ENCODE data around the gene GJB5.

- TF ChIP-seq ZNF24 (IDR thresholded peaks at IDR 0.05), result no peak
- no peak for TF ChIP-seq TBL1XR1 (IDR thresholded peaks at IDR 0.05; ENCODE audit: low read depth, low read length)
- TF ChIP-seq NBN (IDR thresholded peaks at IDR 0.05), result no peak
- TF ChIP-seq RAD21 (IDR thresholded peaks at IDR 0.05; ENCODE audit: insufficient read depth, low read depth, low read length), result no peak
- TF ChIP-seq ZSCAN29 (IDR thresholded peaks at IDR 0.05), result no peak
- no peak for TF ChIP-seq TAF1 (IDR thresholded peaks at IDR 0.05; ENCODE audit: borderline replicate concordance, low read depth, low read length)
- TF ChIP-seq SIN3A (IDR thresholded peaks at IDR 0.05; ENCODE audit: low read depth, low read length), result no peak
- TF ChIP-seq, protein P1, sequence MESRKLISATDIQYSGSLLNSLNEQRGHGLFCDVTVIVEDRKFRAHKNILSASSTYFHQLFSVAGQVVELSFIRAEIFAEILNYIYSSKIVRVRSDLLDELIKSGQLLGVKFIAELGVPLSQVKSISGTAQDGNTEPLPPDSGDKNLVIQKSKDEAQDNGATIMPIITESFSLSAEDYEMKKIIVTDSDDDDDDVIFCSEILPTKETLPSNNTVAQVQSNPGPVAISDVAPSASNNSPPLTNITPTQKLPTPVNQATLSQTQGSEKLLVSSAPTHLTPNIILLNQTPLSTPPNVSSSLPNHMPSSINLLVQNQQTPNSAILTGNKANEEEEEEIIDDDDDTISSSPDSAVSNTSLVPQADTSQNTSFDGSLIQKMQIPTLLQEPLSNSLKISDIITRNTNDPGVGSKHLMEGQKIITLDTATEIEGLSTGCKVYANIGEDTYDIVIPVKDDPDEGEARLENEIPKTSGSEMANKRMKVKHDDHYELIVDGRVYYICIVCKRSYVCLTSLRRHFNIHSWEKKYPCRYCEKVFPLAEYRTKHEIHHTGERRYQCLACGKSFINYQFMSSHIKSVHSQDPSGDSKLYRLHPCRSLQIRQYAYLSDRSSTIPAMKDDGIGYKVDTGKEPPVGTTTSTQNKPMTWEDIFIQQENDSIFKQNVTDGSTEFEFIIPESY (IDR thresholded peaks at IDR 0.05), result no peak
- no peak for TF ChIP-seq POLR2A (IDR thresholded peaks at IDR 0.05; ENCODE audit: low read depth, low read length)
- TF ChIP-seq ZNF274 (IDR thresholded peaks at IDR 0.05; ENCODE audit: insufficient read depth, insufficient read length), result no peak
- no peak for TF ChIP-seq RELA (IDR thresholded peaks at IDR 0.05; ENCODE audit: borderline replicate concordance, partially characterized antibody)
- no peak for TF ChIP-seq ZBTB4 (CRISPR knock-in tag; IDR thresholded peaks at IDR 0.05)
These were observed 23.5 kb downstream of the GJB5 start for GRCh38 chr1:34778381-34778780.

All from GM12878 (cell line).